ENCODE data around the gene ATCAY. TPM values are rescaled to one million over a fixed set of nuclear protein-coding genes. Genes with fewer than 3 reads are reported as not detected.
"Not testable (repeated sequence)": the region's sequence is repeated elsewhere in the genome, so short reads cannot be mapped to it uniquely, and the experiment has no call there.

The ATCAY gene
- total RNA-seq, 1 experiment from 2014 or later: not detected

DNA sequence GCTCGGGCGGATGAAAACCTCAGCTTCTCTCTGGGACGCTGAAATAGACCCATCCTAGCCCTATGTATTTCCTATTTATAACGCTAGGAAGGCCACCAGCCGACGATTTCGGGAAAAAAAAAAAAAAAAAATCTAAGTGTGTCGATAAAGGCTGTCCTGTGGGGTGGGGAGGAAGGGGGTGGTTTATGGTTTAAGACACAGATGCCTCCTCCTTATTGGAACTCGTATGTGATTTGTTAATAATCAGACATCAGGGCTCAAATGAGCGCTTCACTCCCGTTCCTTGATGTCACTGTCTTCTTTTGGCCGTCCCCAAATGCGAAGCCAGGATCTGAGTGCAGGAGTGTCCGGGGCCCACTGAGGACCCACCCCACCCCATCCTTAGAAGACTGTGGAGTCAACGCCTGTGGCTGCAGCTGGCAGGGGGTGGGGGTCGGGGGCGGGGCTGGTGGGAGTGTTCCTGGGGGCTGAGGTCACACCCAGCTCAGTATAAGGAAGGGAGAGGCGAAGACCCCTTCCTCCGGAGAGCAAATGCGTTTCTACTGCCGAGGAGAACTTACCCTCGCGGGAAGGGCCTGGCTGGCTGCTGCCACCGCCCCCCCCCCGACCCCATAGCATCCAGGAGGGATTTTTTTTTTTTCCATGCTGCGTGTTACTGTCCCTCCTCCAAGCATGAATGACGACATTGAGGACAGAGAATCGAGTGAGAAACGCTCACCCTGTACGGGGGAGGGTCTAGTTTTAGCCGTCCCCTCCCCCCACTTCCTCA lies 971 bp downstream of the ATCAY start:
- H3K36me3 ChIP-seq: no peaks in the 10 kb centered on the region
- no peaks in the 10 kb centered on the region for H3K9me3 ChIP-seq
- DNase-seq: no peak
- no peak overlapping the region for H3K4me3 ChIP-seq
- no peaks in the 10 kb centered on the region for H3K27me3 ChIP-seq

DNA sequence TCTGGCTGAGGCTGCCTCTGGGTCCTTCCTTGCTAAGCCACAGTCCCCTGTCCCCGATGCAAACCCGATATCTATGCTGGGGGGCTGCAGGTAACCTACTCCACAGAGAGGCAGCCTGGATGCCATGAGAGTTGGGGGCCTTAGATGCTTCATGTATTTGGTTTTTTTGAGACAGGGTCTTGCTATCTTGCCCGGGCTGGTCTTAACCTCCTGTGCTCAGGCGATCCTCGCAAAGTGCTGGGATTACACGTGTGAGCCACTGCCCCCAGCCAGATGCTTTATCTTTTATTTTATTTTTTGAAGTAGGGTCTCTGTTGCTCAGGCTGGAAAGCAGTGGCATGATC lies 1.5 kb downstream of the ATCAY start:
- no peak overlapping the region for H3K4me3 ChIP-seq
- H3K9me3 ChIP-seq: no peaks in the 10 kb centered on the region
- H3K27me3 ChIP-seq: no peaks in the 10 kb centered on the region
- no peak for DNase-seq
- no peaks in the 10 kb centered on the region for H3K36me3 ChIP-seq

DNA sequence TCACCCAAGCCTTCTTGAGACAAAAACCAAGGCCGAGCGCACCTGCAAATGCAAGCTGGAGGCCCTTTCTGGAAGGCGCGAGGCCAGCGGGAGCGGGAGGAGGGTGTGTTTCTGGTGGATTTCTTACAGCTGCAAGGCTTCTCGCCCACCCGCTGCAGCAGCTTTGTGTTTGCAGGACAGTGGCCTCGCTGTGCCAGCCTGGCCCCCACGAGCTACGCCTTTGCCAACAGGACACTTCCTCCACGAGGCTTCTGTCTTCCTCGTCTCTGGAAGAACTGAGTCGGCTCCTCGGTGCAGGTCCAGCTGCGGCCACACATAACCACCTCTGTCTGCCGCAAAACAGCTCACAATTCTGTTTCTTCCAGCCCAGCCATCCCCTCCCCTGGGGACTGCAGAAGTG lies 10.1 kb downstream of the ATCAY start:
- no peak overlapping the region for H3K4me3 ChIP-seq
- DNase-seq: no peak
- H3K27me3 ChIP-seq: no peaks in the 10 kb centered on the region
- H3K36me3 ChIP-seq: no peaks in the 10 kb centered on the region
- no peaks in the 10 kb centered on the region for H3K9me3 ChIP-seq

DNA sequence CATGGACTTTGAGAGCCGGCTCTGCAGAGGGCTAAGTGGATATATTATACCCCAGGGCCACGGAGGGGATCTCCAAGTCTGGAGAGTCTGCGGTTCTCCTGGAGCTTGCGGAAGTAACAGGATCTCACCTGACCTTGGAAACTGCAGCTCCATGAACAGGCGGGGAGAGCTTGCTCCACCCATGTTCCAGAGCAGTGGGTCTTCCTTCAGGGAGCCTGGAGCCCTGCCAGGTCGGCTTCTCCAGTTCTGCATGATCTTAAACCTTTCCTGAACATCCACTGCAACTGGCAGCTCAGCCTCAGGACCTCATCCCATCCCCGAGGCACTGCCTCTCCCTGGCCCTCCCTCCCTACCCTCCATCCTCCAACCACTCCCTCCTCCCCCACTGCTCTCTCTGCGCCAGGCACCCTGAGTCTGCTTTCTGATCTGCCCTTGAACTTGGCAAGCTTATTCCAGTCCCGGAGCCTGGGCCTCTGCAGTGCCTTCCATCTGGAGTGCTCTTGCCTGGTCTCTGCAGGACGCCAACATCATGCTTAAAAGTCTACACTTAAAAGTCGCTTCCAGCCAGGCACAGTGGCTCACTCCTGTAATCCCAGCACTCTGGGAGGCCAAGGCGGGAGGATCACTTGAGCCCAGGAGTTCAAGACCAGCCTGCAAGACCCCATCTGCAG lies 13.2 kb downstream of the ATCAY start:
- H3K36me3 ChIP-seq: no peaks in the 10 kb centered on the region

DNA sequence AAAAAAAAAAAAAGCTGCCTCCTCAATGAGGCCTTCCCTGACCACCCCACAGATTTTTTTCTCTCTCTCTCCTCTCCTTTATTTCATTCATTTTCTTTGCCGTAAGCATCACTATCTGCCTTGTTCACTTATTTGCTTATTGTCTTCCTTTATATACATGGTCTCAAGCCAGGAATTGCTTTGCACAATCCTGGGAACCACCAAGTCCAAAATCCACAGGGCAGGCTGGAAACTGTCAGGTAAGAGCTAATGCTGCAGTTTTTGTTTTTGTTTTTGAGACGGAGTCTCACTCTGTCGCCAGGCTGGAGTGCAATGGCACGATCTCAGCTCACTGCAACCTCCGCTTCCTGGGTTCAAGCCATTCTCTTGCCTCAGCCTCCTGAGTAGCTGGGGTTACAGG lies 14.5 kb downstream of the ATCAY start:
- not testable (repeated sequence) for H3K36me3 ChIP-seq, H3K9me3 ChIP-seq, H3K4me3 ChIP-seq, H3K27me3 ChIP-seq, DNase-seq

More for the DNA sequence above, 13.2 kb downstream of the ATCAY start:
- Histone ChIP-seq H3K27me3 (no peaks in the 10 kb centered on the region), H3K4me3 (no peak overlapping the region), H3K9me3 (no peaks in the 10 kb centered on the region)
- no peak for DNase-seq

DNA sequence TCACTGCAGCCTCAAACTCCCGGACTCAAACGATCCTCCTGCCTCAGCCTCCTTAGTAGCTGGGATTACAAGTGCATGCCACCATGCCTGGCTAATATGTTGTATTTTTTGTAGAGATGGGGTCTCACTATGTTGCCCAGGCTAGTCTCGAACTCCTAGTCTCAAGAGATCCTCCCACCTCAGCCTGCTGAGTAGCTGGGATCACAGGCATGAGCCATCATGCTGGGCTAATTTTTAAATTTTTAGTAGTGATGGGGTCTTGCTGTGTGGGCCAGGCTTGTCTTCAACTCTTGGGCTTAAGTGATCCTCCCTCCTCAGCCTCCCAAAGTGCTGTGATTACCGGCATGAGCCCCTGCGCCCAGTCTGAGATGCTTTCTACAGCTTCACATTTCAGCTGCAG lies 15.3 kb downstream of the ATCAY start:
- Histone ChIP-seq H3K36me3 (no peaks in the 10 kb centered on the region), H3K4me3 (no peak overlapping the region), H3K27me3 (no peaks in the 10 kb centered on the region), H3K9me3 (no peaks in the 10 kb centered on the region)
- DNase-seq: no peak

DNA sequence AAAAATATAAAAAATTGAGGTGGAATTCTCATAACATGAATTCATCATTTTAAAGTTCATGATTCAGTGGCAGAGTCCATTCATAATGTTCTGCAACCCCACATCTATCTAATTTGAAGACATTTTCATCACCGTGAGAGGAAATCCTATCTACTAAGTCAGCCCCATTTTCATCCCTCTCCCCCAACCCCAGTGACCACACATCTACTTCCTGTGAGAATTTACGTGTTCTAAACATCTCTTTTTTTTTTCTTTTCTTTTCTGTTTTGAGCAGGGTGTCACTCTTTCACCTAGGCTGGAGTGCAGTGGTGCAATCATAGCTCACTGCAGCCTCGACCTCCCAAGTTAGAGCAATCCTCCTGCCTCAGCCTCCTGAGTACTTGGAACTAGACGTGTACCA lies 17.5 kb downstream of the ATCAY start:
- Histone ChIP-seq H3K9me3 (no peaks in the 10 kb centered on the region), H3K27me3 (no peaks in the 10 kb centered on the region), H3K4me3 (no peak overlapping the region), H3K36me3 (no peaks in the 10 kb centered on the region)
- DNase-seq: no peak

DNA sequence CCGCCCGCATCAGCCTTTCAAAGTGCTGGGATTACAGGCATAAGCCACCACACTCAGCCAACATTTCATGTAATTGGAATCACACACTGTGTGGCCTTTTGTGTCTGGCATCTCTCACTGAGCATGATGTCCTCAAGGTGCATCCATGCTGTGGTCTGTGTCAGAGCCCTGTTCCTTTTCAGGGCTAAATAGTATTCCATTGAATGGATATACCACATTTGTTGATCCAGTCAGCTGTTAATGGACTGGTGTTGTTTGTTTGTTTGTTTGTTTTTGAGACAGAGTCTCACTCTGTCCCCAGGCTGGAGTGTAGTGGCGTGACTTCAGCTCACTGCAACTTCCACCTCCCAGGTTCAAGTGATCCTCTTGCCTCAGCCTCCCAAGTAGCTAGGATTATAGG lies 17.9 kb downstream of the ATCAY start:
- DNase-seq: no peak
- no peaks in the 10 kb centered on the region for H3K27me3 ChIP-seq
- no peaks in the 10 kb centered on the region for H3K36me3 ChIP-seq
- no peak overlapping the region for H3K4me3 ChIP-seq
- H3K9me3 ChIP-seq: no peaks in the 10 kb centered on the region

DNA sequence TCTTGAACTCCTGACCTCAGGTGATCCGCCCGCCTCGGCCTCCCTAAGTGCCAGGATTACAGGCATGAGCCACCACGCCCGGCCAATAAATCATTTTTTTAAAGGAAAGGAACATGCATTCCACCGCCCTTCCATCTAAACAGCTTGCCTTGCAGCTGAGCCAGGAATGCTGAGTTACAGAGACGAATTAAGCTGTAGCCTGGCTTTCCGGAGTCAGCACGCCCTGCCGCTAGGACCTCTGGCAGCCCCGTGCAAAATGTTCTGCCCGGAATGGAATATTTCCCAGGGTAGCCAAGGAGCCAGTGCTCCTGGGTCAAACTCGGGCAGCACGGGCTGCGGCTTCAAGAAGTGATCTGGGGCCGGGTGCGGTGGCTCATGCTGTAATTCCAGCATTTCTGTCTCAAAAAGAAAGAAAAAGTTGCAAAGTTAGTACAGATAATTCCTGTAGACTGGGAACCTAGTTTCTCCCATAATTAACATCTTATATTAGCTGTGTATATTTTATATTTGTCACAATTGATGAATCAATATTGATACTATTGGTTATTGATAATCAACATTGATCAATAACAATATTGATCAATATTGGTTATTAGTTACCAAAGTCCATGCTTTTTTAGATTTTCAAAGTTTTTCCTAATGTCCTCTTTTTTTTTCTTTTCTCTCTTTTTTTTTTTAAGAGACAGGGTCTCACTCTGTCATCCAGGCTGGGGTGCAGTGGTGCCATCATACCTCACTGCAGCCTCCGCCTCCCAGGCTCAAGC lies 19.2 kb downstream of the ATCAY start:
- Histone ChIP-seq H3K9me3 (no peaks in the 10 kb centered on the region), H3K36me3 (no peaks in the 10 kb centered on the region), H3K27me3 (no peaks in the 10 kb centered on the region), H3K4me3 (no peak overlapping the region)
- peak; percentile 79 for DNase-seq

DNA sequence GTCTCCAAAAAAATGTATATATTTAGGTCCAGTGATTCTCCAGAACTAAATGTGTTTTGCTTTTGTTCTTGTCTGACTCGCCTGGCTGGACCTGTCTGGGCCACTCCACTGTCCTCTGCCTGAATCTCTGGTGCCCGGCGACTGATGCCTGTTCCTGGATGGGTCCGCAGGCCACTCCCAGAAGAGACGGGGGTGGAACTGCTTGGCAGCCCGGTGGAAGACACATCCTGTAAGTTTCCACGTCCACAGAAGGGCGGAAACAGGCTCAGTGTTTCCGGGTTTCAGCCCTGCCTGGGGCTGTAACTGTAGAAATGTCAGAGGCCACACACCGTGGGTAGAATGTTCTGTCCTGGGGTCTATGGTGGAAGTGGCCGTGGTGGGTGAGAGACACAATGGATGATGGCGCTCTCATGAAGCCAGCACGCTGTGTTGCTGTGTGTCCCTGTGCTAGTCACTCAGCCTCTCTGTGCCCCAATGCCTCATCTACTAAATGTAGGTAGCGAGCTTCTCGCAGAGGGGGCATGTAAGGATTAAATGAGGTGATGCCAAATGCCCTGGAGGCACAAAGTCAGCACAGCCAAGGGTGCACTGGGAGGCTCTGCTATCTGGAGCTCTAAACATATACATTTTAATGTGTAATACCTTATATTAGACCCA lies 22.0 kb downstream of the ATCAY start:
- no peak for DNase-seq
- Histone ChIP-seq H3K4me3 (no peak overlapping the region), H3K27me3 (no peaks in the 10 kb centered on the region), H3K36me3 (no peaks in the 10 kb centered on the region), H3K9me3 (no peaks in the 10 kb centered on the region)

DNA sequence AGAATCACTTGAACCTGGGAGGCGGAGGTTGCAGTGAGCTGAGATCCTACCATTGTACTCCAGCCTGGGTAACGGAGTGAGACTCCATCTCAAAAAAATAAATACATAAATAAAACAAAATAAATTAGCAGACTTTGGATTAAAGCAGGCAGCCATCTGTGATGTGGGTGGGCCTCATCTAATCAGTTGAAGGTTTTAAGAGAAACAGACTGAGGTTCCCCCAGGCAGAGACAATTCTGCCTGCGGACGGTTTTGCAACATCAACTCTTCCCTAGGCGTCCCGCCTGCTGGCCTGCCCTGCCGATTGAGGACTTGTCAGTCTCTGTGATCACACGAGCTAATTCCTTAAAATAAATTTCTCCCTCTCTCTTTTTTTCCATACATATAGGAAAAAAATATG lies 23.7 kb downstream of the ATCAY start:
- Histone ChIP-seq H3K36me3 (no peaks in the 10 kb centered on the region), H3K27me3 (no peaks in the 10 kb centered on the region), H3K4me3 (no peak overlapping the region), H3K9me3 (no peaks in the 10 kb centered on the region)
- DNase-seq: no peak

DNA sequence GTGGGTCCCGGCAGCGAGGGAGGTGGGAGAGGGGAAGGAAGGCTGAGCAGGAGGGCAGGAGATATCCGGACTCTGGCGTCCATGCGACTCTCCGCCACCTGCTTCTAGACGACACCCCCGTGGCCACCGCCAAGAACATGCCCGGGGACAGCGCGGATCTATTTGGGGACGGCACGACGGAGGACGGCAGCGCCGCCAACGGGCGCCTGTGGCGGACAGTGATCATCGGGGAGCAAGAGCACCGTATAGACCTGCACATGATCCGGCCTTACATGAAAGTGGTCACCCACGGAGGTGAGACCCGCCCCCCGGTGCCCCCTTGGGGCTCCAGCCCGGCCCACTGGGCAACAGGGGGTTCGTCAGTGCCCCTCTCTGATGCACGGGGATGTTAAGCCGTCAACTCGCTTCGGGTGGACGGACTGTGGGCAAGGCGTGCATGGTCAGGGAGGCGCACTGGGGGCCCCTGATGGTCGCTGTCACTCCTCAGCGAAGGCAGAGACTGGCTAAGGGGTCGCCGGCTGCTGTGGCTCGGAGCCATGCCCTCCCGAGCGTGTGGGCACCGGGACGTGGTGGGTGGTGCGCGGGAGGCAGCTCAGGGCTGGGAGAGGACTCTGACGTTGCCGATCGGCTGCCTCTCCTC lies 27.3 kb downstream of the ATCAY start:
- no peaks in the 10 kb centered on the region for H3K36me3 ChIP-seq
- H3K4me3 ChIP-seq: no peak overlapping the region
- H3K27me3 ChIP-seq: no peaks in the 10 kb centered on the region
- no peaks in the 10 kb centered on the region for H3K9me3 ChIP-seq
- no peak for DNase-seq

DNA sequence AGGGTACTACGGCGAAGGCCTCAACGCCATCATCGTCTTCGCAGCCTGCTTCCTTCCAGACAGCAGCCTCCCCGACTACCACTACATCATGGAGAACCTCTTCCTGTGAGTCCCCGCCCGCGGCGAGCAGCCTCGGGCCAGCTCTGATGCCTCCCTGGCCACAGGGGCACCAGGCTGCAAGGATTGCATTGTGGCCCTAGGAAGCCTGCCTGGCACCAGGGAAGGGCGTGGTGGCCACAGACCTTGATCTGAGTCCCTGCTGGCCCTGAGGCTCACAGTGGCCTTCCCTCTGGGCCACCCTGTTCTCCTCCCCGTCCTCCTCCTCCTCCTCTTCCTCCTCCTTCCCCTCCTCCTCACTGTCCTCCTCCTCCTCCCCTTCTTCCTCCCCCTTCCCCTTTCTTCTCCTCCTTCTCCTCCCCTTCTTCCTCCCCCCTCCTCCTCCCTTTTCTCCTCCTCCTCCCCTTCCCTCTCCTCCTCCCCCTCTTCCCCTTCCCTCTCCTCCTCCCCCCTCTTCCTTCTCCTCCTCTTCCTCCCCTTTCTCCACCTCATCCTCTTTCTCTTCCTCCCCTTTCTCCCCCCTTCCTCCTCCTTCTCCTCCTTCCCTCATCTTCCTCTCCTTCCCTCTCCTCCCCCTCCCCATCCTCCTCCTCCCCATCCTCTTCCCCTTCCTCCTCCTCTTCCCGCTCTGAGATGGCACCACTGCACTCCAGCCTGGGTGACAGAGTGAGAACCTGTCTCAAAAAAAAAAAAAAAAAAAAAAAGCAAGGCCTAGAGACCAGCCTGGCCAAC lies 28.0 kb downstream of the ATCAY start:
- H3K27me3 ChIP-seq: no peaks in the 10 kb centered on the region
- H3K36me3 ChIP-seq: no peaks in the 10 kb centered on the region
- no peak overlapping the region for H3K4me3 ChIP-seq
- H3K9me3 ChIP-seq: no peaks in the 10 kb centered on the region
- DNase-seq: no peak

DNA sequence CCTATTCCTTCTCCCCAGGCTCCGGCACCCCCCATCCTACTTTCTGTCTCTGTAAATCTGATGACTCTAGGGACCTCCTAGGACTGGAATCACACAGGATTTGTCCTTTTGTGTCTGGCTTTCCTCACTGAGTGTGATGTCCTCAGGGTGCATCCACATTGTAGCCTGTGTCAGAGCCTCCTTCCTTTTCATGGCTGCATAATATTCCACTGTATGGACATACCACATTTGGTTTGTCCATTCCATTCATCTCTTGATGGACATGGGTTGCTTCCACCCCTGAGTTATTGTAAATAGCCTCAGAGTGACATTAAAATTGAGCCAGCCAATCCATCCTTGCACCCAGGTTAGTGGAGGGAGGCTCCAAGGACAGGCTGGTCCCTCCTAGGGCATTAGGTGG lies 29.6 kb downstream of the ATCAY start:
- no peak for DNase-seq
- H3K27me3 ChIP-seq: no peaks in the 10 kb centered on the region
- H3K9me3 ChIP-seq: no peaks in the 10 kb centered on the region
- H3K4me3 ChIP-seq: no peak overlapping the region
- H3K36me3 ChIP-seq: no peaks in the 10 kb centered on the region

DNA sequence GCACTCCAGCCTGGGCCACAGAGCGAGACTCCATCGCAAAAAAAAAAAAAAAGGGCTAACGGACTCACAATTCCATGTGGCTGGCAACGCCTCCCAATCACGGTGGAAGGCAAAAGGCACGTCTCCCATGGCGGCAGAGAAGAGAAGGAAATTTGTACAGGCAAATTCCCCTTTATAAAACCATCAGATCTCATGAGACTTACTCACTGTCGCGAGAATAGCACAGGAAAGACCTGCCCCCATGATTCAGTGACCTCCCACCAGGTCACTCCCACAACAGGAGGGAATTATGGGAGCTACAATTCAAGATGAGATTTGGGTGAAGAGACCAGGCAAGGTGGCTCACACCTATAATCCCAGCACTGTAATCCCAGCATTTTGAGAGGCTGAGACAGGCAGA lies 33.7 kb downstream of the ATCAY start:
- H3K4me3 ChIP-seq: no peak overlapping the region
- no peaks in the 10 kb centered on the region for H3K27me3 ChIP-seq
- H3K9me3 ChIP-seq: no peaks in the 10 kb centered on the region
- DNase-seq: no peak
- no peaks in the 10 kb centered on the region for H3K36me3 ChIP-seq

DNA sequence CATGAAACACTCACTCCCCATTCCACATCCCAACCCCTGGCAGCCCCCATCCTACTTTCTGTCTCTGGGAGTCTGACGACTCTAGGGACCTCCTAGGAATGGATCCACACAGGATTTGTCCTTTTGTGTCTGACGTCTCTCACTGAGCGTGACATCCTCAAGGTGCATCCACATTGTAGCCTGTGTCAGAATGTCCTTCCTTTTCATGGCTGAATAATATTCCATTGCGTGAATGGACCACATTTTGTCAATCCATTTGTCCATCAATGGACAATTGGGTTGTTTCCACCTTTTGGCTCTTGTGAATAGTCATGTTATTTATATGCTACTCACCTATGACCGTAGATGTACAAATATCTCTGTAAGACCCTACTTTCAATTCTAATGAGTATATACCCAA lies 35.5 kb downstream of the ATCAY start:
- no peaks in the 10 kb centered on the region for H3K9me3 ChIP-seq
- no peaks in the 10 kb centered on the region for H3K27me3 ChIP-seq
- H3K4me3 ChIP-seq: no peak overlapping the region
- no peak for DNase-seq
- no peaks in the 10 kb centered on the region for H3K36me3 ChIP-seq
